Activated CD4-positive, alpha-beta T cell treated with anti-CD3 and anti-CD28 coated beads, Interleukin-10, Interleukin-2, amounts not matched to agents 100 ng/mL and 50 ng/mL, durations not matched to agents 16 hours and 8 hours (primary cell): ENCODE results near the gene STK11.

Experiments used
- DNase-seq: peaks from one replicate; pipeline ENCODE4 v3.0.0-alpha.2; 2020

STK11 gene

DNA sequence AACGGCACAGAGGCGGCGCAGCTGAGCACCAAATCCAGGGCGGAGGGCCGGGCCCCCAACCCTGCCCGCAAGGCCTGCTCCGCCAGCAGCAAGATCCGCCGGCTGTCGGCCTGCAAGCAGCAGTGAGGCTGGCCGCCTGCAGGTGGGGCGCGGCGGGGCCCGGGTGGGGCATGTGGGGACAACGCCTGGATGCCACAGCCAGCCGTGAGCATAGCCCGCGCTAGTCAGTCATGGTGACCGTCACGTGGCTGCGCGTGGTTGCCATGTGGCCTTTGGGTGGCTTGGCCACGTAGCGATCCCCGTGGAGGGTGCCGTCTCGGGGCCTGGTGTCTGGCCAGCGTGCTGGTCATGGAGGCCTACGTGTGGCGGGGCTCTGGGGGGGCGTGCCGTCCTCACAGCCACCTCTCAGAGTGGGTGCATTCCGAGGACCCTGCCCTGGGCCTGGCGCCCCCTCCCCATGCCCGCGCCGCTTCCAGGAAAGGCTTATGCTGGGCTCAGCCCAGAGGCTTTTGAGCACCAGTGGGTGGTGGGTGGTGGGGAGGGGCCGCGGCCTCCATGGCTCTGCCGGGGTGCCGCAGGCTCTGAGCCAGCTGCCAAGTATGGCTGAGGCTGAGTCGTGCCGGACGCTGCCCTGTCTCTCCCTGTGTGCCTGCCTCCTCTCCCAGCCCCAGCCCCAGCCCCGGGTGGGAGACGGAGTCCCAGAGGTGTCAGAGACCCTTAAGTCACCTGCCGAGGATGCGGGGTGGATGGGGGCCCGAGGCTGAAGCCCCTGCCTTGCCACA lies 21.1 kb downstream of the STK11 start:
- DNase-seq: no peak

DNA sequence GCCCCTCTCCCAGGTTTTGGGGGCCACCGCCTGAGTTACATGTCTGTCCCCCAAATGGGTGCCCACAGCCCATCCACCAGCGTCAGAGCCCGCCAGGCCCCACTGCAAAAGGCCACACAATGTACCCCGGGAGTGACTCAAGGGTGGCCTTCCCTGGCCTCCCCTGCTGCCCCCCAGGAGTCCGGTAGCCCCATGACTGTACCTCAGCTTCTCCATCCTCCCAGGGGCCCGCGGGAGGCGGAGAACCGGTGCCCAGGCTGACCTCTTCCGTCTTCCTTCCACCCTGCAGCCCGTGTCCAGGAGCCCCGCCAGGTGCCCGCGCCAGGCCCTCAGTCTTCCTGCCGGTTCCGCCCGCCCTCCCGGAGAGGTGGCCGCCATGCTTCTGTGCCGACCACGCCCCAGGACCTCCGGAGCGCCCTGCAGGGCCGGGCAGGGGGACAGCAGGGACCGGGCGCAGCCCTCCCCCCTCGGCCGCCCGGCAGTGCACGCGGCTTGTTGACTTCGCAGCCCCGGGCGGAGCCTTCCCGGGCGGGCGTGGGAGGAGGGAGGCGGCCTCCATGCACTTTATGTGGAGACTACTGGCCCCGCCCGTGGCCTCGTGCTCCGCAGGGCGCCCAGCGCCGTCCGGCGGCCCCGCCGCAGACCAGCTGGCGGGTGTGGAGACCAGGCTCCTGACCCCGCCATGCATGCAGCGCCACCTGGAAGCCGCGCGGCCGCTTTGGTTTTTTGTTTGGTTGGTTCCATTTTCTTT lies 21.9 kb downstream of the STK11 start:
- DNase-seq: no peak

DNA sequence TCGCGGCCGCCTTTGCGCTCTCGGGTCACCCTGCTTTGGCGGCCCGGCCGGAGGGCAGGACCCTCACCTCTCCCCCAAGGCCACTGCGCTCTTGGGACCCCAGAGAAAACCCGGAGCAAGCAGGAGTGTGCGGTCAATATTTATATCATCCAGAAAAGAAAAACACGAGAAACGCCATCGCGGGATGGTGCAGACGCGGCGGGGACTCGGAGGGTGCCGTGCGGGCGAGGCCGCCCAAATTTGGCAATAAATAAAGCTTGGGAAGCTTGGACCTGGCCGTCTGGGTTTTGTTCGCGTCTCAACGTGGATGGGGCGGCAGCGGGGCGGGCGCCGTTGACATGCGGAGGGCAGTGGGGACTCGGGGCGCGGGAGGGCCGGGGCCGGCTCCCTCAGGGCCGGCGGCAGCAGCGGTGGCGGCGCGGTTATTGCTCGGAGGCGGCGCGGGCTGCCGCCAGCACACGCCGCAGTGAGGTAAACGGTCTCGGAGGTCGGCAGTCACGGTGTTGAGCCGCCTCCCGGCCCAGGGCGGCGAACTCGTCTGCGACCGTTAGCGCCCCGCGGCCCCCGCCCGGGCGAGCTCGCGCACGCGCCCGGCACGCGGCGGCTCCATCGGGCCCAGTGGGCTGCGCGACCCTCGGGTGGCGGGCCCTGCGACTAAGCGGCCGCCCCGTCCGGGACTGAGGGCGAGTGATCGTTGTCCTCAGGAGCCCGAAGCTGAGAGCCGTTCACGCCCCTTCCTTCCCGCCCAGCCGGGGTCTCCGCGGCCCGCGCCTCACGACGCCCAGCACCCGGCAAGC lies 22.8 kb downstream of the STK11 start:
- DNase-seq: no peak

- no peak for DNase-seq
These were observed 23.7 kb downstream of the STK11 start for GRCh38 chr19:1229056-1229923.

GRCh38 chr19:1229924-1230782 lies 24.6 kb downstream of the STK11 start:
- no peak for DNase-seq

DNA sequence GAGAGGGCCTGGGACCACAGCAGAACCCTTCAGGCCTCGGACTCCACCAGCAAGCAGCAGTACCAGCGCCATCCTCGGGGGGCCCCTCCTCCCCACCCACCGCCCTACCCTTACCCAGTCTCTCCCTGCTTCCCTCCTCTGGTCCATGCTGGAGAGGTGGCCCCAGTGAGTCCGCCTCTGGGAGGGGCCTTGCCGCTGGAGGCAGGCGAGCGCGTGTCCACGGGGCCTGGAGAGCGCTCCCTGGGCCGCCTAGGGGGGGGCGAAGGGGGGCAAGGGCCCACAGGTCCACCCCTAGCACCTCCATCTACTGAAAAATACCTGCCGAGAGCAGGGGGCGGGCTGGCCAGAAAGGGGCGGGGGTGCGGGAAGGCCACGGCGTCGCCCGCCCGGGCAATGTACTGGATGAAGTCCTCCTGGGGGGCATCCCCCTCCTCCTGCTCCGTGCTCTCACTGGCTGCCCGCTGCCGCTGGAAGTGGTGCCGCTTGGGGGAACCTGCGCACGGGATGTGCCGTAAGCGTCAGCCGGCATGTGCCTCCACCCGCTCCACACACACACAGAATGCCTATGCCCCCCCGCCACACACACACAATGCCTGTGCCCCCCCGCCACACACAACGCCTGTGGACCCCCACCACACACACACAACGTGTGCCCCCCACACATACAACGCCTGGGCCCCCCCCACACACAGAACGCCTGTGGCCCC lies 25.4 kb downstream of the STK11 start:
- no peak for DNase-seq

DNA sequence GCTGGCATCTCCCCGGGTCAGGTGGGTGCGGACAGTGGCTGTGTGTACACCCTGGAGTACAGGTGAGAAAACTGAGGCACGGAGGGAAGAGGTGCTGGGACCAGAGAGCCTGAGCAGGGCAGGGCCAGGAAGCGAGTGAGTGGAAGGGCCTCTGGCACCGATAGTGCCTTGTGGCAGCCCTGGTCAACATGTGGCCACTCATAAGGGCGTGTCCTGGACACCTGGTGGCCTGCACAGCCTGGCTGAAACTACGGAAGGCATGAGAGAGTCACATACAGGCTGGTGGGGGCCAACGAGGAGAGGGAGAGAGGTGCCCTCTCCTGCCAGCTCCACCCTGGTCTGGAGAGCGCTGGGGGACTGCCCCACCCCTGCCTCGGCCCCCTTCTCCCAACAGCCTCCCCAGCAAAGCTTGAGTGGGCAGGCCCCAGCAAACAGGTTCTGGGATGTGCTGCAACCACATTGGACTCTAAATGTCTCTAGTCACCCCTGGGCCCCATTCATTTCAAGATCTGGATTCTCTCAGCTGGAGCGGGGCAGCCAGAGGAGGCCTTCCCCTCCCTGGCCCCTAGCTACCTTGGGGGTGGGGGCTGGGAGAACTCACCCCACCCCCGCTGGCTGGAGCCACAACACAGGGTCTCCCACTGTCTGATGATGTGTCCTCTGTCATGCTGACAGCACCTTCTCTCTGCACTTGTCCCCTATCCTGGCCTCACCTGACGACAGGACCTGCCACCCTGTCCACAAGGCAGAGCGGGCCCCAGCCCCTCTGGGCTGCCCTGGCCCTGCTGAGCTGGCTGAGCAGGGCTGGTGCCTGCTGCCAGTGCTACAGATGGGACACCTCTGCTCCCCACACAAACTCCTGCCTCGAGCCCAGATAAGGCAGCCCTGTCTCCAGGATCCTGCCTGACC lies 26.4 kb downstream of the STK11 start:
- DNase-seq: no peak

GRCh38 chr19:1232652-1233072 lies 27.1 kb downstream of the STK11 start:
- no peak for DNase-seq

DNA sequence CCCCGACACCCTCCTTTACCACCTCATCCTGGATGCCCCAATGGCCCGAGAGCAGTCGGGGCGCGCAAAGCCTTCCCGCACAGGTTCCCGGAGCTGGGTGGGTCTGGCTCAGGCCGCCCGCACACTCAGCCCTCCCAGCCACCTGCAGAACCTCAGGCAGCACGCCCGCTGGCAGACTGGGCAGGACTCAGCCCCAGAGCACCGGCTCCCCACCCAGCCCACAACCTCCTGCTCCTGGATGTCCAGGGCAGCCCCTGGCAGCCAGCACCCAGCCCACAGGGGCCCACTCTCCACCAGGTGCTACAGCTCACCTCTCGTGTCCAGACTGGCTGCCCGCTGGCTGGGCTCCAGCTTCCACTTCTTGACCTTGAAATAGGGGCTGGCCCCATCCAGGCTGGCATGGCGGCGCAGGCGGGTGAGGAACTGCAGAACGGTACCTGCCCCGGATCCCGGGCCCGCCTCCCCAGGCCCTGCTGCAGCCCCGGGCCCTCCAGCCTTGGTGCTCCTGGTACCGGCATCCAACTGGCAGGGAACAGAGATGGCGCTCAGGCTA lies 27.6 kb downstream of the STK11 start:
- no peak for DNase-seq

DNA sequence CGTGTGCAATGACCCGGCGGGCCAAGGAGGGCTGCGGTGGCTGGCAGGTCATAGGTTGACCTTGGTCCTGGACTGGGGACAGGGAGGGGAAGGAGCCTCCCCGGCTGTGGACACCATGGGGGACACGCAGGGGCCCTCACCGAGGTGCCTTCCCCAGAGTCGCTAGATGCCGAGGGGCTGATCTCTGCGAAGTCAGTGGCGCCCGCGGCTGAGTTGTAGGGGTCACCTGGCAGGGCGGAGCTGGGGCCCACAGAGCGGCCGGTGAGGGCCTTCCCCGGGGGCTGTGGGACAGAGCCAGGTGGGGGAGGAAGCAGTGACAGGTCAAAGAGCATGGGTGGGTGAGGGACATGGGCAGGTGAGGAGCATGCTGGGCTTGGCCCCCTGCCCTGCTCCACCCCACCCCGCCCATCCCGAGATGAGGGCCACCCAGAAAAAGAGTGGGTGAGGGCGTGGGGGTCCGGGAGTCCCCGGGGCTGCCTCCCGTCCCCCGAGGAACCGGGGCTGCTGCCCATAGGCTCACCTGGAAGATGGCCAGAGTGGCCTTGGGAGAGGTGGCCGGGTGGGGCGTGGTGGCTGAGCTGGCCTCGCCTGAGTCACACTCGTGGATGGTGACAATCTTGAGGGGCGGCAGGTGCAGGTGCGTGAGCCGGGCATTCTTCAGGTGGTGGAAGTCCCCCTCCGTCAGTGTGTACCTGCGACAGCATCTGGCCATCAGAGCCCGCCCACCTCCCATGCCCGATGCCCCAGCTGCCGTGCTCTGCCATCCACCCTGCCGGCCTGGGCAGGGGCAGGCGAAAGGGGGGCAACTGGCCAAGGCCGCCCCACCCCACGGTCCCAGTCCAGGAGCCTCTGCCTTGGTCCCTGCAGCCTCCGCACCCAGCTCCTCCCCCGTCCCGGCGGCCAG lies 28.7 kb downstream of the STK11 start:
- no peak for DNase-seq

- DNase-seq: no peak
These were observed 29.4 kb downstream of the STK11 start for GRCh38 chr19:1234955-1235380.

- DNase-seq: no peak
These were observed 30.3 kb downstream of the STK11 start for GRCh38 chr19:1235625-1236538.

DNA sequence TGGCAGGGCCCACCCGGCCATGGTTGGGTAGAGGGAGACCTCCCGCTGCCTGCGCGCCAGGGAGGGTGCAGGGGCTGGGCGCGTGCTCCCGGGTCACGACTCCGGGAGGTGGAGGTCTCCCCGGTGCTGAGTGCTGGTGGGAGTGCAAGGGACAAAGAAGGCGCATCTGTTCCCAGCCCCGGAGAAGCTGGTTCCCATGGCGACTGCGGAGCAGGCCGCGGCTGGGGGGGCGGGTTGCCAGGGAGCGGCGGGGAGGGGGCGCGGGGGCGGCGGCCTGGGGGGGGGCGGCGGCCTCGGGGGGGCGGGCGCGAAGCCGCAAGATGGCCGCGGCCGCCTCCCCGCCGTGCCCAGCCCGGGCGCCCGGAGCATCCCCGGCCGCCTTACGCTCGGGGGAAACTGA lies 31.0 kb downstream of the STK11 start:
- no peak for DNase-seq

DNA sequence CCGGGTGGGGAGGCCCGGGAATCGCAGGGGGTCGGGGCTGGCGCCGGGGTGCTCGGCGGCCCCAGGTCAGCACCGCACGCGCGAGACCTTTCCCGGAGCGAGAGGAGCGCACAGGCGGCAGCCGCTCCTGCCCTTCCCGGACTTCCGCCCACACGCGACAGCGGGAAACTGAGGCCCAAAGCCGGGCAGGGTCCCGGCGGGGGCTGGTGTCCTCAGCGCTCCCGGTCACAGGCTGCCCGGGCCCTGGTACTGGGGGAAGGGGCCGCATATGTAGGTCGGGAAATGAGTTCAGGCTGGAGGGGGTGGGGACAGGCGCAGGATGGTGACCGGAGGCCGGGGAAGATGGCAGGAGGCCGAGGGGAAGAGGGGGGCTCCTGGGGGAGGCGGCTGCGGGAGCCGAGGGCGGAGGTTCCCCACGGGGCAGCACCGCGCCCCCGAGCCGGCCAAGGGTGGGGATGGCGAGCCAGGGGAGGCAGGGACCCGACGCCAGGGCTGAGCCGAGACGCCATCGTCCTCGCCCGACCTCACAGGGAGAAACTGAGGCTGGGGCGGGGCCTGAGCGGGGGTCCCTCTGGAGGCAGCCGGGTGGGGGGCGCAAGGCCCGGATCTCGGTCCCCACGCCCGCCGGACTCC lies 31.6 kb downstream of the STK11 start:
- DNase-seq: no peak

- no peak for DNase-seq
These were observed 32.3 kb downstream of the STK11 start, which contains the start of gene CBARP for GRCh38 chr19:1237754-1238368. CBARP (minus strand) TSS chr19:1238005; CDS start chr19:1236100, 1,905 bp downstream.
